Heart right ventricle (tissue), 16 donors: ENCODE measurements around the gene PPIF. TPM values are rescaled to one million over a fixed set of nuclear protein-coding genes. Genes with fewer than 3 reads are reported as not detected.
A peak's percentile ranks its signal among the peaks of the same experiment; 100 is the strongest.

ENCODE experiments used
- ATAC-seq, 8 donors: fragments of 200-7000 bp; cut with Tn5 transposase; one replicate each; pipeline ENCODE4 v1.9.1; 2020; ENCODE audit warnings: mild to moderate bottlenecking in 8 of 8, moderate library complexity in 8 of 8, moderate number of reproducible peaks in 1 of 8
- DNase-seq, 2 donors: peaks; one replicate each; pipeline ENCODE4 v3.0.0-alpha.2; 2020
- H3K27ac ChIP-seq, 10 donors: fragments of 200-600 bp; sonication (generic) in 2 of 10; one replicate each; pipeline versions ENCODE4 v1.5.0 to v1.8.0; 2020 to 2022; ENCODE audit warnings: mild to moderate bottlenecking in 3 of 10
- H3K27me3 ChIP-seq, 7 donors: fragments of 200-600 bp; one replicate each; pipeline ENCODE4 v1.8.0; 2021 to 2022; ENCODE audit warnings: mild to moderate bottlenecking in 2 of 7
- H3K36me3 ChIP-seq, 9 donors: fragments of 200-600 bp; sonication (generic) in 1 of 9; one replicate each; pipeline versions ENCODE4 v1.5.0 to v1.8.0; 2020 to 2022; ENCODE audit warnings: mild to moderate bottlenecking in 2 of 9
- H3K4me1 ChIP-seq, 9 donors: fragments of 200-600 bp; sonication (generic) in 1 of 9; one replicate each; pipeline versions ENCODE4 v1.5.0 to v1.8.0; 2020 to 2022; ENCODE audit warnings: mild to moderate bottlenecking in 4 of 9
- H3K4me3 ChIP-seq, 10 donors: fragments of 200-600 bp; sonication (generic) in 2 of 10; one replicate each; pipeline versions ENCODE4 v1.5.0 to v1.8.0; 2020 to 2022; ENCODE audit warnings: mild to moderate bottlenecking in 7 of 10, moderate library complexity in 2 of 10
- H3K9me3 ChIP-seq, 11 donors: fragments of 200-600 bp in 10 of 11; sonication (generic) in 2 of 11; one replicate each; pipeline versions ENCODE4 v1.5.0 to v1.8.0; 2013 to 2022; ENCODE audit warnings: mild to moderate bottlenecking in 2 of 11, control low read depth in 1 of 11, moderate library complexity in 1 of 11
- CTCF ChIP-seq, 9 donors: fragments of 200-600 bp; sonication (generic) in 2 of 9; IDR thresholded peaks; one replicate each; pipeline versions ENCODE4 v1.5.0 to v1.8.0; 2021 to 2022; ENCODE audit warnings: antibody characterized with exemption in 9 of 9, mild to moderate bottlenecking in 5 of 9, moderate library complexity in 1 of 9
- whole genome bisulfite sequencing, 2 donors: extraction: QIAGEN DNeasy Blood & Tissue Kit; methylation state at CpG; one replicate each; pipeline ENCODE4 v1.1.7; 2013; ENCODE audit warnings: inconsistent platforms in 1 of 2; 5-methylcytosine and 5-hydroxymethylcytosine counted together
- intact Hi-C, 10 donors: fragments of 100-400 bp; cut with DNase I; formaldehyde crosslinking; loops; one replicate each; pipeline versions ENCODE4 v1.11.1 to v1.14.2; 2022
- polyA plus RNA-seq, 2 donors: library from polyadenylated mRNA; stranded (reverse); fragments of 200-250 nt; gene quantifications; one replicate each; pipeline ENCODE4 v1.2.3, GENCODE V29; 2013
- total RNA-seq, 10 donors: library from RNA; stranded (reverse); fragmentation: NEBNext Ultra II Directional in 3 of 10; extraction: Animal tissue kit (Norgen Biotek cat#: 25700) in 3 of 10; gene quantifications; one replicate each; pipeline versions ENCODE4 v1.2.1 to v1.2.4, GENCODE V29; 2021 to 2023
- donor health status: Arrhythmogenic right ventricular cardiomyopathy.
- donor health status: ischemic (EF 13 %, LVEDD 7.1; RV severe dilation, severe dysfunction).
- donor health status: healthy with polysubstance abuse.
- donor health status: DM: no; HTN: yes; CAD: no.
- donor health status: DM: no; HTN: no; CAD: no.
- donor health status: ischemic (EF 25% LVEDD 6.9; RV normal size, moderate dysfunction).
- donor health status: ischemic (EF 25% LVEDD 5.7; RV mildly dilated, moderate dysfunction).
- donor health status: healthy.
- donor health status: DM: yes; HTN: yes; CAD: no.
- donor health status: Ischemic cardiomyopathy.
- donor health status: ischemic (EF 35%, LVEDD 5.7; RV mildly dilated, moderate dysfunction).
- donor health status: nonischemic (EF 11% LVEDD 7.7; RV severe dilation, severe dysfunction).
- donor health status: DM: yes; HTN: yes; CAD: no.
- donor health status: PGD.
- donor health status: ischemic (EF 29% LVEDD 5.4; RV normal size, mild dysfunction).
- donor health status: nonischemic (EF 23%, LVEDD 6.1; RV moderate dilation, normal function).

PPIF gene
- total and polyA plus RNA-seq, 12 donors = 44.3 to 205 (median 146) TPM

- H3K27me3 ChIP-seq = no peaks in the 10 kb centered on the region
- WGBS, 2 donors = 57 to 71% methylated on average over 11 of the region's 11 CpGs
- DNase-seq = peak in 1 of 2 donors; percentile 6
- H3K4me3 ChIP-seq = no peak overlapping the region
- H3K27ac ChIP-seq = peak overlapping the region in 5 of 10 donors; percentile 12 to 50 (median 43)
- no peaks in the 10 kb centered on the region for H3K9me3 ChIP-seq
- intact Hi-C loops = loop anchor here in 1 of 10 donors (5.0 kb wide), 1 partner anchor 64 kb away; no protein-coding TSS in a partner anchor
- no peak for TF ChIP-seq CTCF (IDR thresholded peaks at IDR 0.05)
- H3K4me1 ChIP-seq = peaks cover 7 to 53% (median 35%) of the 10 kb centered on the region in 9 donors
- peak in 1 of 8 donors; percentile 1 for ATAC-seq
- H3K36me3 ChIP-seq = peaks cover 0 to 78% (median 19%) of the 10 kb centered on the region in 9 donors
These were observed 40.9 kb downstream of the PPIF start for GRCh38 chr10:79387974-79388850.

- no peak for ATAC-seq
These were observed 42.8 kb downstream of the PPIF start for GRCh38 chr10:79390057-79390456.

GRCh38 chr10:79390551-79391229 is 43.4 kb downstream of the PPIF start:
- peak in 6 of 9 donors; percentile 6 to 40 (median 22) for TF ChIP-seq CTCF (IDR thresholded peaks at IDR 0.05)
- WGBS, 2 donors = 63 to 67% methylated on average over 16 of the region's 16 CpGs
- peak in 4 of 8 donors; percentile 1 to 11 (median 6) for ATAC-seq
- intact Hi-C loops = loop anchor here in 1 of 10 donors (10.0 kb wide), 1 partner anchor 54 kb away; the partner anchor contains the start of gene ZCCHC24
- DNase-seq = peak; percentile 19 to 22
- Histone ChIP-seq H3K4me1 (peaks cover 7 to 63% (median 35%) of the 10 kb centered on the region in 9 donors), H3K27me3 (no peaks in the 10 kb centered on the region), H3K4me3 (no peak overlapping the region), H3K36me3 (peaks cover 0 to 76% (median 21%) of the 10 kb centered on the region in 9 donors), H3K27ac (peak overlapping the region in 5 of 10 donors; percentile 4 to 41 (median 35)), H3K9me3 (no peaks in the 10 kb centered on the region)

More at GRCh38 chr10:79390057-79390456, 42.8 kb downstream of the PPIF start:
- WGBS, 2 donors = 97 to 100% methylated on average over 2 of the region's 2 CpGs
- intact Hi-C loops = loop anchor here in 1 of 10 donors (10.0 kb wide), 1 partner anchor 55 kb away; the partner anchor contains the start of gene ZCCHC24
- H3K27ac ChIP-seq = peak overlapping the region in 2 of 10 donors; percentile 4 to 36
- no peaks in the 10 kb centered on the region for H3K27me3 ChIP-seq
- no peak overlapping the region for H3K4me3 ChIP-seq
- no peak for DNase-seq
- H3K9me3 ChIP-seq = no peaks in the 10 kb centered on the region
- H3K36me3 ChIP-seq = peaks cover 0 to 83% (median 24%) of the 10 kb centered on the region in 9 donors
- H3K4me1 ChIP-seq = peaks cover 7 to 63% (median 35%) of the 10 kb centered on the region in 9 donors
- TF ChIP-seq CTCF (IDR thresholded peaks at IDR 0.05) = no peak
